Measurements from ENCODE around the gene OSBPL3.

The OSBPL3 gene

DNA sequence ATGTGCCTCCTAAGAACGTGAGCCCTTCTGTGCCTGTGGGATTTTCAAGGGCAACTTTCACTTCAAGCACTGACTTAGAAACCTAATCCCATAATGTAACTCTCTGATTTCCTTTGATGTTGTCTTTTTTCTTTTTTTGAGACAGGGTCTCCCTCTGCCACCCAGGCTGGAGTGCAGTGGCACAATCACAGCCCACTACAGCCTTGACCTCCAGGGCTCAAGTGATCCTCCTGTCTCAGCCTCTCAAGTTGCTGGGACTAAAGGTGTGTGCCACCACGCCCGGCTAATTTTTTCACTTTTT, 158.3 kb downstream of the OSBPL3 start:
- Histone ChIP-seq H3K9me3 (ENCODE audit: control insufficient read depth in 1 of 2, low read length in 2 of 2) (no peaks in the 10 kb centered on the region), H3K27ac (ENCODE audit: low read length) (peak overlapping the region; percentile 24), H3K4me1 (ENCODE audit: control insufficient read depth in 1 of 2, insufficient read depth in 2 of 2, low read length in 2 of 2) (peaks cover 6 to 9% of the 10 kb centered on the region in 2 donors), H3K27me3 (ENCODE audit: low read depth, low read length) (no peaks in the 10 kb centered on the region), H3K36me3 (ENCODE audit: control insufficient read depth in 1 of 2, insufficient read depth in 2 of 2, low read length in 2 of 2) (no peaks in the 10 kb centered on the region), H3K4me3 (ENCODE audit: low read depth in 1 of 2, low read length in 2 of 2) (no peak overlapping the region)

GRCh38 chr7:24821045-24821753, 158.8 kb downstream of the OSBPL3 start:
- peaks cover 6 to 9% of the 10 kb centered on the region in 2 donors for H3K4me1 ChIP-seq (ENCODE audit: control insufficient read depth in 1 of 2, insufficient read depth in 2 of 2, low read length in 2 of 2)
- no peaks in the 10 kb centered on the region for H3K27me3 ChIP-seq (ENCODE audit: low read depth, low read length)
- H3K4me3 ChIP-seq (ENCODE audit: low read depth in 1 of 2, low read length in 2 of 2), result no peak overlapping the region
- no peaks in the 10 kb centered on the region for H3K9me3 ChIP-seq (ENCODE audit: control insufficient read depth in 1 of 2, low read length in 2 of 2)
- H3K27ac ChIP-seq (ENCODE audit: low read length), result peak overlapping the region; percentile 24
- H3K36me3 ChIP-seq (ENCODE audit: control insufficient read depth in 1 of 2, insufficient read depth in 2 of 2, low read length in 2 of 2), result no peaks in the 10 kb centered on the region

GRCh38 chr7:24820730-24821044, 159.3 kb downstream of the OSBPL3 start:
- Histone ChIP-seq H3K4me3 (ENCODE audit: low read depth in 1 of 2, low read length in 2 of 2) (no peak overlapping the region), H3K36me3 (ENCODE audit: control insufficient read depth in 1 of 2, insufficient read depth in 2 of 2, low read length in 2 of 2) (no peaks in the 10 kb centered on the region), H3K27me3 (ENCODE audit: low read depth, low read length) (no peaks in the 10 kb centered on the region), H3K4me1 (ENCODE audit: control insufficient read depth in 1 of 2, insufficient read depth in 2 of 2, low read length in 2 of 2) (peaks cover 6 to 9% of the 10 kb centered on the region in 2 donors), H3K27ac (ENCODE audit: low read length) (peak overlapping the region; percentile 24), H3K9me3 (ENCODE audit: control insufficient read depth in 1 of 2, low read length in 2 of 2) (no peaks in the 10 kb centered on the region)

GRCh38 chr7:24819916-24820689, 159.9 kb downstream of the OSBPL3 start:
- Histone ChIP-seq H3K9me3 (ENCODE audit: control insufficient read depth in 1 of 2, low read length in 2 of 2) (no peaks in the 10 kb centered on the region), H3K4me3 (ENCODE audit: low read depth in 1 of 2, low read length in 2 of 2) (no peak overlapping the region), H3K4me1 (ENCODE audit: control insufficient read depth in 1 of 2, insufficient read depth in 2 of 2, low read length in 2 of 2) (peaks cover 0 to 9% of the 10 kb centered on the region in 2 donors), H3K27ac (ENCODE audit: low read length) (no peak overlapping the region), H3K36me3 (ENCODE audit: control insufficient read depth in 1 of 2, insufficient read depth in 2 of 2, low read length in 2 of 2) (no peaks in the 10 kb centered on the region), H3K27me3 (ENCODE audit: low read depth, low read length) (no peaks in the 10 kb centered on the region)

DNA sequence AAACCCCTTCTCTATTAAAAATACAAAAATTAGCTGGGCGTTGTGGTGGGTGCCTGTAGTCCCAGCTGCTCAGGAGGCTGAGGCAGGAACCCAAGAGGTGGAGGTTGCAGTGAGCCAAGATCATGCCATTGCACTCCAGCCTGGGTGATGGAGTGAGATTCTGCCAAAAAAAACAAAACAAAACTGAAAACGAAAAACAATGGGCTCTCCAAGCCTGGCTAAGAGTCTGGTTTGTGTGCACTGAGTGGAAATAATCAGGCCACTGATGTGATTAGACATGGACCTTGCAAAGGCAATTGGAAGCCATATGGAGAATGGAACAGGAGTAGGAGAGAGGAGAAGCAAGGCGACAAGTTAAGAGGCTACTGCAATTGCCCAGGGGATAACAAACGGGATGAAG, 162.6 kb downstream of the OSBPL3 start:
- Histone ChIP-seq H3K4me1 (ENCODE audit: control insufficient read depth in 1 of 2, insufficient read depth in 2 of 2, low read length in 2 of 2) (peaks cover 0 to 9% of the 10 kb centered on the region in 2 donors), H3K27me3 (ENCODE audit: low read depth, low read length) (no peaks in the 10 kb centered on the region), H3K27ac (ENCODE audit: low read length) (no peak overlapping the region), H3K9me3 (ENCODE audit: control insufficient read depth in 1 of 2, low read length in 2 of 2) (no peaks in the 10 kb centered on the region), H3K36me3 (ENCODE audit: control insufficient read depth in 1 of 2, insufficient read depth in 2 of 2, low read length in 2 of 2) (no peaks in the 10 kb centered on the region), H3K4me3 (ENCODE audit: low read depth in 1 of 2, low read length in 2 of 2) (no peak overlapping the region)

DNA sequence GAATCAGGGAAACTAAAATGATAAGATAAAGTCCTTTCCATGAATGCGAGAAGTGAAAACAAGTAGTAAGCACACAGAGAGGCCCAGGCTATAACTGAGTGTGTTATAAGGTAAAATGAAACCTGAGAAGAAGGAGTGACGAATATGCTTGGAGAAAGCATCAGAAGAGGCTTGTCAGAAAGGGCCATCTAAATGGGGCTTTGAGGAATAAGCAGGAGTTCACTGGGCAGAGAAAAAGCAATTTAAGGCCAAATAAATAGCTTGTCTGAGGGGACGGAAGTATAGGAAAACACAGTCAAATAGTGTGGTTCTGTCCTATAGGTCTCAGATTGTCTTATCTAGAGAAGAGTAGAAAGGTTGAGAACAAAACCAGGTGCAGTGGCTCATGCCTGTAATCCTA, 163.1 kb downstream of the OSBPL3 start:
- Histone ChIP-seq H3K36me3 (ENCODE audit: control insufficient read depth in 1 of 2, insufficient read depth in 2 of 2, low read length in 2 of 2) (no peaks in the 10 kb centered on the region), H3K27me3 (ENCODE audit: low read depth, low read length) (no peaks in the 10 kb centered on the region), H3K9me3 (ENCODE audit: control insufficient read depth in 1 of 2, low read length in 2 of 2) (no peaks in the 10 kb centered on the region), H3K4me1 (ENCODE audit: control insufficient read depth in 1 of 2, insufficient read depth in 2 of 2, low read length in 2 of 2) (peaks cover 0 to 9% of the 10 kb centered on the region in 2 donors), H3K27ac (ENCODE audit: low read length) (no peak overlapping the region), H3K4me3 (ENCODE audit: low read depth in 1 of 2, low read length in 2 of 2) (no peak overlapping the region)

GRCh38 chr7:24812305-24812945, 167.6 kb downstream of the OSBPL3 start:
- H3K9me3 ChIP-seq (ENCODE audit: control insufficient read depth in 1 of 2, low read length in 2 of 2), result no peaks in the 10 kb centered on the region
- no peaks in the 10 kb centered on the region for H3K4me1 ChIP-seq (ENCODE audit: control insufficient read depth in 1 of 2, insufficient read depth in 2 of 2, low read length in 2 of 2)
- H3K4me3 ChIP-seq (ENCODE audit: low read depth in 1 of 2, low read length in 2 of 2), result no peak overlapping the region
- no peaks in the 10 kb centered on the region for H3K36me3 ChIP-seq (ENCODE audit: control insufficient read depth in 1 of 2, insufficient read depth in 2 of 2, low read length in 2 of 2)
- H3K27me3 ChIP-seq (ENCODE audit: low read depth, low read length), result no peaks in the 10 kb centered on the region
- no peak overlapping the region for H3K27ac ChIP-seq (ENCODE audit: low read length)

DNA sequence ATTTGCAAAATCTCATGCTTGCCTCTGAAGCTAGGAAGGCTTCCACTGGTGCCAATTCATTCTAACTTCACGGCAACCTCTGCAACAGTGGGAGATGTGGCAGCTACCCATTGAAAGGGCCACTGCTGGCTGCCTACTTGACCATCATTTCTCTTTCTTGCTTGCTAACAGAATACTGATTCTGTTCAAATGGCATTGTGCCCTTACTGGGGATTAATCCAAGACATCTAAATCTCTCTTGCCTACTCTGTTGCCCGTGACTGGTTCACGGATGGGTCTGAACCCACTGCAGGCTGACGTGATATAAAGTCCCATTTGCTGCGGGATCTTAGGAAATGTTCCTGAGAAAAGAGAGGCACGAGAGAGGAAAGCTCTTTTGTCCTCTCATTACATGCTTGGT, 171.5 kb downstream of the OSBPL3 start:
- H3K9me3 ChIP-seq (ENCODE audit: control insufficient read depth in 1 of 2, low read length in 2 of 2), result no peaks in the 10 kb centered on the region
- no peak overlapping the region for H3K27ac ChIP-seq (ENCODE audit: low read length)
- H3K27me3 ChIP-seq (ENCODE audit: low read depth, low read length), result no peaks in the 10 kb centered on the region
- H3K4me1 ChIP-seq (ENCODE audit: control insufficient read depth in 1 of 2, insufficient read depth in 2 of 2, low read length in 2 of 2), result no peaks in the 10 kb centered on the region
- H3K4me3 ChIP-seq (ENCODE audit: low read depth in 1 of 2, low read length in 2 of 2), result no peak overlapping the region
- H3K36me3 ChIP-seq (ENCODE audit: control insufficient read depth in 1 of 2, insufficient read depth in 2 of 2, low read length in 2 of 2), result peaks cover 0 to 4% of the 10 kb centered on the region in 2 donors

DNA sequence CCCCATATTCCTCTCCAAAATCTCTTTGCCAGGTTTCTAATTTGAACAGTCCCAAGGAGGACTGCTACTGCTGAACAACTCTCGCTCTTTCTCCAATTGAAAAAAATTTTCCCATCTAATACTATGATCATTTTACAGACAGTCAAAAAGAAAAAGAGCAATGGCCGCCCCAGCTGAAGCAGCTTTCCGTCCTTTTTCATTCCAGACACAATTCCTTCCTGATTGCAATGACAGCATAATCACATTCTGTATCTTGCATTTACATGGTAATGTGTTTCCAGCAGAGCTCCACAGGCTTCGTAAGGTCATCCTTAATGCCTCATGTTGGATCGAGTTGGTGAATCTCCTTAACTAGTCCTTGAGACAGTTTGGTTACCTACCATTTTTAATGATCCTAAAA, 177.7 kb downstream of the OSBPL3 start:
- Histone ChIP-seq H3K27me3 (ENCODE audit: low read depth, low read length) (no peaks in the 10 kb centered on the region), H3K4me1 (ENCODE audit: control insufficient read depth in 1 of 2, insufficient read depth in 2 of 2, low read length in 2 of 2) (no peaks in the 10 kb centered on the region), H3K4me3 (ENCODE audit: low read depth in 1 of 2, low read length in 2 of 2) (no peak overlapping the region), H3K9me3 (ENCODE audit: control insufficient read depth in 1 of 2, low read length in 2 of 2) (no peaks in the 10 kb centered on the region), H3K27ac (ENCODE audit: low read length) (no peak overlapping the region), H3K36me3 (ENCODE audit: control insufficient read depth in 1 of 2, insufficient read depth in 2 of 2, low read length in 2 of 2) (peaks cover 0 to 4% of the 10 kb centered on the region in 2 donors)

DNA sequence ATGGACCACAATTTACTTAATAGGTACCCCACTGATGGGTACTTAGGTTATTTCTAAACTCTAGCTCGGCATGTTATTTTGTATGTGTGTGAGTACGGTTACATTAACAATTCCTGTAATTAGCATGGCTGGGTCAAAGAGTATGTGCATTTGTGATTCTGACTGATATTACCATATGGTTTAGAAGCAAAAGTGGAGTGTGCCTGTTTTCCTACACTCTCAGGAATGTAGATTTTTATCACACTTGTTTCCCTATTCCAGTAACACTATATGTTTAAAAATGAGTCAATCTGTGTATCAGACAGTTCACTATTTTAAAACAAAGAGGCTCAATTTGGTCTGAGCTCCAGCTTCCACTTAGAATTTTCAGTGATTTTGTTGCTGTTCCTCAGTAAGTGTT, 178.1 kb downstream of the OSBPL3 start:
- H3K9me3 ChIP-seq (ENCODE audit: control insufficient read depth in 1 of 2, low read length in 2 of 2), result no peaks in the 10 kb centered on the region
- peaks cover 0 to 4% of the 10 kb centered on the region in 2 donors for H3K36me3 ChIP-seq (ENCODE audit: control insufficient read depth in 1 of 2, insufficient read depth in 2 of 2, low read length in 2 of 2)
- no peaks in the 10 kb centered on the region for H3K27me3 ChIP-seq (ENCODE audit: low read depth, low read length)
- no peak overlapping the region for H3K4me3 ChIP-seq (ENCODE audit: low read depth in 1 of 2, low read length in 2 of 2)
- no peak overlapping the region for H3K27ac ChIP-seq (ENCODE audit: low read length)
- no peaks in the 10 kb centered on the region for H3K4me1 ChIP-seq (ENCODE audit: control insufficient read depth in 1 of 2, insufficient read depth in 2 of 2, low read length in 2 of 2)

DNA sequence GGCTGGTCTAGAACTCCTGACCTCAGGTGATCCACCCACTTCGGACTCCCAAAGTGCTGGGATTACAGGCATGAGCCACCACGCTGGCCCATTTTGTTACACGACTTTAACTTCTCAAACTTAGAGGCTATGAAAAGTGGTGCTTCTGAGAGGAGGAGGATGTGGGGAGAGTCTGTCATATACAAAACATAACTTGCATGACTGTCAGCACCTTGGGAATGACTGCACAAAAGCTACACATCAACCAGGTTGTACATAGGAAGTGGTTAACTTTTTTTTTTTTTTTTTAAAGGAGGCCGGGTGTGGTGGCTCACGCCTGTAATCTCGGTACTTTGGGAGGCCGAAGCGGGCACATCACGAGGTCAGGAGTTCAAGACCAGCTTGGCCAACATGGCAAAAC, 179.3 kb downstream of the OSBPL3 start:
- H3K27ac ChIP-seq (ENCODE audit: low read length), result no peak overlapping the region
- H3K36me3 ChIP-seq (ENCODE audit: control insufficient read depth in 1 of 2, insufficient read depth in 2 of 2, low read length in 2 of 2), result peaks cover 0 to 4% of the 10 kb centered on the region in 2 donors
- H3K4me3 ChIP-seq (ENCODE audit: low read depth in 1 of 2, low read length in 2 of 2), result no peak overlapping the region
- H3K27me3 ChIP-seq (ENCODE audit: low read depth, low read length), result no peaks in the 10 kb centered on the region
- no peaks in the 10 kb centered on the region for H3K9me3 ChIP-seq (ENCODE audit: control insufficient read depth in 1 of 2, low read length in 2 of 2)
- H3K4me1 ChIP-seq (ENCODE audit: control insufficient read depth in 1 of 2, insufficient read depth in 2 of 2, low read length in 2 of 2), result no peaks in the 10 kb centered on the region

Measured in muscle layer of duodenum (tissue), 2 donors.